Middle frontal gyrus (tissue), 1 donor: ENCODE measurements around the gene TEX48.

ENCODE experiments used
- DNase-seq: peaks from one replicate; pipeline ENCODE4 v3.0.0-alpha.2; 2015; ENCODE audit warnings: low spot score; ENCODE audit errors: extremely low spot score

Gene TEX48

DNA sequence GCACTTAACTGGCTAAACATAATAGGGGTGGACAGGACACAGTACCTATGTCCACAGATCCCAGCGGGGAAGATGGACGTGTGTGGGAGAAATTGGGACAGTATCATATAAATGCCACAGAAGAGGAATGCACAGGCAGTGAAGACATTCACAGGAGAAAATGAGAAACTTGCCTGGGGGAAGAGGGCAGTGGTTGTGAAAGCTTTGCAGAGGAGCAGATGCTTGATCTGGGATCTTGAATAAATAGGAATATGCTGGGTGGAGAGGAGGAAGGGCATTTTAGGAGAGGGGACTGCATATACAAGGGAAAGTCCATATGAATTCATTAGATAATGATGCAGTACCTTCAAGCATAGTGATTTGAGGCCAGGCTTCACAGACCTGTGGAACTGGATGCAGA, 57.3 kb downstream of the TEX48 start:
- no peak for DNase-seq

DNA sequence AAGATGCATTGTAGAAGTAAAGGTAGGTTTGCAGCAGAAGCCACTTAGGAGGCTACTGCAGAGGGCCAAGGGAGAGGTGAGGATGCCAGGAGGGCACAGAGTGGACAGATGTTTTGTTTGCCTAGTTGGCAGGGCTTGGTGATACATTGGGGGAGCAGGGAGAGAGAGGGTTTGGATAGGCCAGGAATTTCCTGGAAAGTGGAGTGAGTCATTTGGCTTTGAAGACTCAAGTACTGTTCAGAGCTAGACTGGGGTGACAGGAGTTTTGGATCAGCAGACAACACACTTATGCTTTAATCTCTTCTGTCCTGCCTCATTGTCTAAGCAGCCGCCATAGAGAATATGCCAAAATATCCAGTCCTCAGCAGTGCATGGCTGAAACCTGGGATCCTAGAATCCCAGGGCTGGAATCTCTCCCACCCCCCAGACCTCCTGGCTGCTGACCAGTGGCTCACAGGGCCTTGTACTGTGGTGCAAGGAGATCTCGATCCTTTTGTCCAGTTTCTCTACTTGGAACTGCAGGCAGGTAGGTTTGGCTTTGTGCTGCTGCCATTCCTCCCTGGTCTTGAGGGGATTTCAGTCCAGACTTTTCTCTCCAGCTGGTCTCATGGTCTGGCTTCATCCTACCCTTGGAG, 59.9 kb downstream of the TEX48 start:
- DNase-seq: no peak

DNA sequence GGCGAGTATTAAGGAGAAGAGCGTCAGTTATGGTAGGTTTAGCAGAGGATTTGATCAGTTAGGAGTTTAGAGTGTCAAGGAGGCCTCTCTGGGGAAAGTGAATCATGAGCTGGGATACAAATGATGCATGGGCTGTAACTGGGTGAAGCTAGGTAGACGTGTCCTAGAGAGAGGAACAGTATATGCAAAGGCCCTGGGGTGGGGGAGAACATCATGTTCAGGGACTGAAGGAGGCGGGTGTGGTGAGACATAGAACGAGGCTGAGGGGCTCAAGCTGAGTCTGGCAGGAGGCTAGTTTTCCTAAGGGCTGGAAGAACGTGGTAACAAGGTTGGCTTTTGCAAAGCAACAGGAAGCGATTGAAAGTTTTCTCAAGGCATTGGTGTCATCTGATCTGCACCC, 60.4 kb downstream of the TEX48 start:
- DNase-seq: no peak

DNA sequence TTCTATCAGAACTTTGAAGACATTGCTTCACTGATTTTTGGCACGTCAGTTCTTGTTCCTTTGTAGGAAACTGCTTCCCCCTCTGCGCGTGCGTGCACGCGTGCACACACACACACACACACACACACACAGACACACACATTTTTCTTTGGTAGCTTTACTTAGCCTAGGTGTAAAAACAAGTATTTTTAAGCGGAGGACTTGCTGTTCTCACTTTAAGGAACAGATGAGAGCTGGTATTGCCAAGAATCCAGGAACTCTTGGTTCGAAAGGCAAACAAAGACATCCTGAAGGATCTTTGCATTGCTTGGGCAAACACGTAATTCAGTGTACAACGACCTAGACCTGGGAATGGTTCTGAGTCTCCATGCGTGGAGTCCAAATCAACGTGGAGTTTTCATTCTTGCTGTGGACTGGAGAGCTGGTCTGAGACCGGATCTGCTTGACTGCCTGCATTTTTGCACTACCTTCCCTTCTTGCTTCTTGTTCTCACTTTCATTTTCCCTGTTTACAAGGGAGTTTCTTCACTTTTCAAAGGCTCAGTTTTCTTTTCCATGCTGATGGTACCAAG, 62.7 kb downstream of the TEX48 start:
- peak; percentile 29 for DNase-seq

DNA sequence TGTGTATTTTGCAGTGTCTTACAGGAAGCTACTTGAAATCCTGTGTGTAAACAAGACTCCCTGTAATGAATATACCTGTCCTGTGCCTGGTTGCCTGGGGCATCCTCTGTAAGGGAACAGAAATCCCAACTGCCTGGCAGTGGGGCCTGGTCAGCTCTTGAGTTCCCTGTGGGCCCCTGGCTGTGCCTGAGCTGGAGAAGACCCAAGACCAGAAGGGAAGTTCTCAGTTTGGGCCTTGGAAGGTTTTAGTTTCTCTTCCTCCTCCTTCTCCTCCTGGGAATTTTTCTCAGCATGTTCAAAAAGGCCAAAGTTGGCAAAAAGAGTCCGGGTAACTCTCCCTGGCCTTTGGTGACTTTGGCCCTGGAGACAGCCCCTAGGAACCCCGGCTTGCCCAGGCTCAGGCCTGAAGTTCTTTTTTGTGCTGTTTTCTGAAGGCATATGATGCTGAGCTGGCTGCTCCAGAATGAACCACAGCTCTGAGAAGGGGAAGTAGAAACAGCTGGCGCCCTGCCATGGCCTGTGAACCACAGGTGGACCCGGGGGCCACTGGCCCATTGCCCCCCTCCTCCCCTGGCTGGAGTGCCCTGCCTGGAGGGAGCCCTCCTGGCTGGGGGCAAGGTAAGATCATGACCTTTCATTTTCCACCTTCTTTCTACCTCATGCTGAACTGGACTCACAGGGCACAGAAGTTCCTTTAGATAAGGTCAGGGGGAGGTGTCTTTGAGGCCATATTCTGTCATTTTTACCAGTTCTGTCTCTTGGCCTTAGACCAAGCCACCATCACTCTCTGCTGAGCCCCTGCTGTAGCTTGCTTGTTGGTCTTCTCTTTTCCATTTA, 65.1 kb downstream of the TEX48 start:
- DNase-seq: no peak
